ENCODE data around the gene SIPA1L2.

SIPA1L2 gene

DNA sequence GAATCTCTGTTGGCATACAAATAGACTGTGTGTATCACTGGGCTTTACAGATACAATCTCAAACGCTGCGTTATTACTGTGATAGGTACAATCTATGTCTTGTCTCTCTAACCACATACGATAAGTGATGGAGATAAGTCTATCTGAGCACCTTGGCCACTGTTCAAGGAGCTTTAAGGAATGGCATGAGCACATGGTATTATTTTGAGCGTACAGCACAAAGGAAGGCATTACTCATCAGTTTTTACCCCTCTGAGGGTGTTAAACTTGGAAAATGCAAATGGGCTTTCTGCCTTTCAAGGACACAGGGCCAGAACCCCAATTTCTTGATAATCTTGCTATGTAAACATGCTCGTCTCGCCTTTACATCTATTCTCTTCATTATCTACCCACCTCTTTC is 11.6 kb upstream of the SIPA1L2 start:
- DNase-seq, result no peak

DNA sequence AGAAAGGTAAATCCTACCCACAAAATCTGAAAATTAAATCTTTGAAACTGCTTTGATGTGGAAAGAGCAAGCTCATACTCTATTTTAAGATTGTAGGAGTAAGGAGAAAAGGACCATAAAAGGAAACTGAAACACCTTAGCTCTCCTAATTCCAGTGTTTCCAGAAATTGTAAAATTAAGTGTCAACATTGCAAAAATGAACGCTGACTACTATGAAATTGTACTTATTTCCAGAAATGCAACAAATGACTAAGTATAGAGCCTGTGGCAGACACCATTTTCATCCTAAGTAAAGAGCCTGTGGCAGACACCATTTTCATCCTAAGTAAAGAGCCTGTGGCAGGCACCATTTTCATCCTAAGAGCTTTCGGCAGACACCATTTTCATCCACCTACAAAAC is 6.9 kb upstream of the SIPA1L2 start:
- DNase-seq, result no peak

DNA sequence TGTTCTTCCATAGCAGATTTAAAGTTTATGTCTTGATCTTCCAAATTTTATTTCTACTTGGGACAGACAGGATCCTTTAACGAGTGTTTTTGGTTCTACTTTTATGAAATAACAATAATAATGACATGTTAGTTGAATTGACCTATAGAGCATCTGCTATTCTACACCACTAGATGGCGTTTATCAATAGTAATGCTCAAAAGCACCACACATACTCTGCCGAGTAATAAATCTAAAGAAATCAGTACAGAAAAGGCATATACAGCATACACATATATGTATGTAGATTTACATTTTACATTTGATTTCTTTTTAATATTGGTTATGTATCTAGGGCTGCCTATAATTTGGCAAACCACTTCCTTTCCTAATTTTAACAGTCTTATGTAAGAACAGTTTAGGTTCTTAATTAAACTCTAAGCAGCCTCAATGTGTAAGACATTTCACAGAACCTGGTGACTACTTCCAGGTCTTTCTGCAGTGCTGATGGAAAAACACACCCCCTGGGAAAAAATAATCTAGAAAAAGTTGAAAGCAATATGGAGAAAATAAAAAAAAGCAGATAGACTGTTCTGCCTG is 5.9 kb upstream of the SIPA1L2 start:
- peak; percentile 76 for DNase-seq

DNA sequence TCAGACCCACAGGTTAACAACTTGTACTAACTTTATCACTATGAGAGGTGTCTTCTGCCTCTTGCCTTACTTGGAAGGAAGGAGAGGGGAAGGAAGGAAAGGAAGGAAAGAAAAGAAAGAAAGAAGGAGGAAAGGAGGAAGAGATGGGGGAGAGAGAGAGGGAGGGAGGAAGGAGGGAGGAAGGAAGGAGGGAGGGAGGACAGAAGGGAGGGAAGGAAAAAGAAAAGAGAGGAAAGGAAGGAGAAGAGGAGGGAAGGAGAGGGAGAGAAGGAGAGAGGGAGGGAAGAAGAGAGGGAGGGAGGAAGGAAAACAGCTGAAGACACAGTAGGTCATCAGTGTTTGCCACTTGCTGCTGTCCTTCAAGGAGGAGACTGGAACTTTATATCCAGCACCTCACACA is 5.3 kb upstream of the SIPA1L2 start:
- no peak for DNase-seq

DNA sequence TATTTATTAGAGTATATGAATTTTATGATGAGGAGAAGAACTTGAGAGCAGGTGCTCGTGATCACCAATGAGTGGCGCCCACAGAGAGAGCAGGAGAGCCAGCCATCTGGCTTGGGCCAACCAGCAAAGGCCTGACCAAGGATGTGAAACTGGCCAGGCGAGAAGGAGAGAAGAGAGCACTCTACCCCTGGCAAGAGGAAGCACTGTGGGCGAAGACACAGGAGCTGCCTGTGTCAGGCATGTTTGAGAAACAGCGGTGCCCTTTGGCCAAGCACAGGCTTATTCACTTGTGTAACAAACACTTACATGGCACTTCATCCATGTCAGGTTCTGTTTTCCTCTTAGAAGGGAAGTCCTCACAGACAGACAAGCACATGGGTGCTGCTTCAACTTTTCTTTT is 4.2 kb upstream of the SIPA1L2 start:
- DNase-seq, result peak; percentile 90

DNA sequence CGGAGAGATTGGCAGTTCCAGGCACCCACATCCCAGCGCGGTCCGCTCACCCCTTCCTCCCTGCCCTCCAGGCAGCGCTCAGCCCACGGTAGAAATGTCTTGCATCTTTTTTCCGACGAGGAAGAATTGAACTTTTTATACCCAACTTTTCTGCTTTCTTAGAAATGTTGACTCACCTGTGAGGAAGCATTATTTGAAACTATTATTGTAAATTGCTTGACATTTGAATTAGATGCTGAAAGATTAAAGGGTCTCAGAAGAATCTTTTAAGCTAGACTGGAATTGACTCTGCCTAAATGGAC is 912 bp upstream of the SIPA1L2 start:
- no peak for DNase-seq

DNA sequence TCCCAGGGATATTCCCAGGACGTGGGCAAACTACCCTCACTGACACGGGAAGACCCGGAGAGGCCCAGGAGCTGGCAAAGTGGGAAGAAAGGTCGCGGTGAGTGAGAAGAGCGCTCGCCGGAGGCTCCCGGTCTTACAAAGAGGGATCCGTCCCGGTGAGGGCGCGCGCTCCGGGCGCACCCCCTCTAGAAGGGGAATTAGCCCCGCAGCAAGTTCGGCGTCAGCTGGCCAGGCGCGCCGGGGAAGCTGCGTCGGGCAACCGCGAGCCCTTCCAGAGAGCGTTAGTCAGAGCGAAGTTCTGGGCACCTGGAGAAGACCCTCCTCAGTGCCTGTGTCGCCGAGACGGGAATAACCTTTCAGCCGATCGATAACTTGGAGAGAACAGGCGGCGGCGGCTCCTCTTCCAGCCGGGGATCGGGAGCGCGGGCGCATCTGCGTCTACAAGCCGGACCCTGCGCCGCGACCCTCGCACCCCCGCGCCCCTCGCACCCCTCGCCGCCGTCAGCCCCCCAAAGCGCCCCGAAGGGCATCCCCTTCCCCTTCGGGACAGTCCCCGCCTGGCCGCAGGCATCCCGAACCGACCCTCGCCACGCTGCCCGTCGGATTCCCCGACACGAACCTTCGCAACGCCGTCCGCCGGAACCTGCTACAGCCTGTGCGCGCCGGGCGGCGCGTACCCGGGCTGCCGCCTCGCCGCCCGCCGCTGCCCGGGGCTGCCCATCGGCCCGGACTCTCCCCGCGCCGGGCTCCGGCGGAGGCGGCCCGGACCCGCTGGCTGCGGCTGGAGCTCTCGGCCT is 485 bp downstream of the SIPA1L2 start:
- DNase-seq, result peak; percentile 50

DNA sequence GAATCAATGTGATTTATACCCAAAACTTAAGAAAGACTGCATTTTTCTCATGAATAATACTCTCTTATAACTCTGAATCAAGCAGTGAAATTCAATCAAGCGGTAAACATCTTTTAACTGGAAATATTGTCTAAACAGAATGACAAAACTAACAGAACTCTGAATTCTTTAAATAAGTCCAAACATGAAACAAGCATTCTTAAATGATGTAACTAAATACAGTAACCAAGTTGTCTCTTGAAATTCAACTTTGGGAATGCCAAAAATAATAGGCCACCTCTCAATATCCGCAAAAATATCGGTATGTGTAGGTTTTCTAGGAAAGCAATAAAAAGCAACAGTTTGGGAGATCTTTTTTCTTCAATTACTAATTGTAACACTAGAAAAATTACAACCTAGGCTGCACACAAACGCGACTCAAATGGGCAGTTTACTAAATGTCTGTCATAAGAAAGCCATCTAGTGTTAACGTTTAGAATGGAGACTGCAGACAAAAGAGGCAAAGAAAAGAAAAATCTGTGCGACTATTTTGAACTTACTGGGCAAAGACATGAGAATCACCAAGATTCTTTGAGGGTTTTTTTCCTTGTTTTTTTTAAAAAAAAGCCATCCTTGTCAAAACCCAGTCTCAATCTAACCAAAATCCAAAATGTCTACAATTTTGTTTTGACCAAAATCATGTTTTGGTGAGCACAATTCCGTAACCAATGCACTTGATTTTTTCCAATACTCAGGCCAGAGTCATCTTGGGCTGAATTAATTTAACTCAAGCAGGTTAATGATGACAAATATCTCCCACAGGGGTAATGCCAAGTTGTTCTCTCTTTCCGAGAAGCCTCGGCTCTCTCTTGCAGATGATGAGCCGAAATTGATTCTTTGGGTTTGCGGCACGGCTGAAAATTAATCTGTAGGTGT is 1.3 kb downstream of the SIPA1L2 start:
- peak; percentile 25 for DNase-seq

DNA sequence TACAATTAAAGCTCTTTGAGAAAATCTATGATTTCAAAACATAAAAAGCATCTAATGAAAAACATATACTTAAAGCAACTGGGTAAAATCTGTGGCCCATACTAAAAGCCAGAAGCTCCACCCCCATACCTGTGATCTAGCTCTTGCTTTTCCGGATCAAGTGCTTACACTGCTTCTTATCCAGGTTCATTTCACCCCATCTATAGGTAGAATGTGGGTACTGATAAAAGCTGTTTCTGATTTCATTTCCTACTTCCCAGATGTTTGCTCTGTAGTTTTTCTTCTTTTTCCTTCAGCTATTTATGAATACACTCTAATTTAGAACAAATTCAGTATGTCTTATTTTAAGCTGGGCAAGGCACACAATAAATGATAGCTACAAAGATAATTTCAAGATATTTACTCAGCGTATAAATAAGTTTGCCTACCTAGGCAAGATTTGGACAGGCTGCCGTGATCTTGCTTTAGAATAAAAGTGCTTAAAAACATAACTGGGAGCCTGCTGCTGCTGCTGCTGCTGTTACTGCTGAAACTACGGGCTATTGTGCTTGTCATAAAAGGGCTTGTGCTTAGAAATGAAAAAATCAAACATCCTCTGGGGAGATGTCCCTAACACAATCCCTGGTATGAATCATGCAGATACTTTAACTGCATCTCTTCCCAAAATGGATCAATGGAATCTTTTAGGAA is 2.1 kb downstream of the SIPA1L2 start:
- peak; percentile 83 for DNase-seq

DNA sequence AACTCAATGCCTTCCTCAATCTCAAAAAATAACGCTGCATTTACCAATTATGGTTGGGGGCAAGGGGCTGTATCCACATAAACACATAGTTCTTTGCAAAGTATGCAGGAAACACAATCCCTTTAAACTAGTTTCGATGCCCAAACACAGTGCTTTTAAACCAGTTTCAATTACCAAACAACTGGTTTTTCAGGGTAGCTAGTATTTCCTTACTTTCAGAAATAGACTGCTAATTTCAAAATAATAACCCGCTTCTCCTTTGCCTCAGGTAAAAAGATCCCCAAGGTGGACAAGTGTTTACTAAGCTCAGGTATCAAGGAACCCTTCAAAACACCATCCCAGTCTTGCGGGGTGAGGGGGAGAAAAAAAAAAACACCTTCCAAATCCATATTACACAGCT is 2.8 kb downstream of the SIPA1L2 start:
- DNase-seq, result no peak

DNA sequence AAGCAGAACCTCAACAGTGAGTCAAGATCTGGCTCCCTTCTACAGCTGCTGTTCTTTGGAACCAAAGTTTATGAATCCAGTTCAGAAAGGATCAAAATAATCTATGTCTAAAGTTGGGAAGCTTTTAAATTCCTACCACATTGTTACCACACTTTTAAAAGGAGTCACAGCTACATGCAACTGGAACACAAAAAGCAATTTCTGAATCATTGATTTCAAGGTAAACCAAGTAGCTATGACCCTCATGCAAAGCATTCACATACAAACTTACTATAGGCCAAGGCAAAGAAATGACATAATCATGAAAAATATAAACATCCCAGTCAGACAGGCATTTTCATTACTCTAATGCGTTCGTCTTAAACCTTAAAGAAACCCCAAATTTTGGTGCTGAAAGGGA is 3.5 kb downstream of the SIPA1L2 start:
- no peak for DNase-seq

DNA sequence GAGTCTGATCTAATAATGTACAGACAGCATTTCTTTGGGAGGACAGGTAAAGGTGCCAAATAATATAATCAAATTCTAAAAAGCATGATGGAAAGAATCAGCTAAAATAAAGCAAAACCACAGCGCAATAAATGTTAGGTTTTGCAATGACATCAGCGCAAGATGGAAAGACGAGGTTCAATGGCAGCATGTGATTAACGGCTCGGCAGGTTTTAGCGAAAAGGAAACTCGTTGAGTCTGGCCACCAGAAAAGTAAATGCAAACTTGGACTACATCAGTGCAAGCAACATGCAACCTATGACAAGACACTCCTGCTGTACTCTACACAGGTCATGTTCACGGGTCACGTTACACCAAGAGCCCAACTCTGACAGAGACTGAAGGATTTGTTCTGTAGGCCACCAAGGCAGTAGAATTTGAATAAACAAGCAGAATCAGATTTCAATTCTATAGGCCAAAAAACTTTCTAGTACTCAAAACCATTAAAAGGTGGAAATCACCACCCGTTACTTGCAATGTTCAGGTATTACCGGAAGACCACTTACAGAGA is 4.5 kb downstream of the SIPA1L2 start:
- DNase-seq, result peak; percentile 61

DNA sequence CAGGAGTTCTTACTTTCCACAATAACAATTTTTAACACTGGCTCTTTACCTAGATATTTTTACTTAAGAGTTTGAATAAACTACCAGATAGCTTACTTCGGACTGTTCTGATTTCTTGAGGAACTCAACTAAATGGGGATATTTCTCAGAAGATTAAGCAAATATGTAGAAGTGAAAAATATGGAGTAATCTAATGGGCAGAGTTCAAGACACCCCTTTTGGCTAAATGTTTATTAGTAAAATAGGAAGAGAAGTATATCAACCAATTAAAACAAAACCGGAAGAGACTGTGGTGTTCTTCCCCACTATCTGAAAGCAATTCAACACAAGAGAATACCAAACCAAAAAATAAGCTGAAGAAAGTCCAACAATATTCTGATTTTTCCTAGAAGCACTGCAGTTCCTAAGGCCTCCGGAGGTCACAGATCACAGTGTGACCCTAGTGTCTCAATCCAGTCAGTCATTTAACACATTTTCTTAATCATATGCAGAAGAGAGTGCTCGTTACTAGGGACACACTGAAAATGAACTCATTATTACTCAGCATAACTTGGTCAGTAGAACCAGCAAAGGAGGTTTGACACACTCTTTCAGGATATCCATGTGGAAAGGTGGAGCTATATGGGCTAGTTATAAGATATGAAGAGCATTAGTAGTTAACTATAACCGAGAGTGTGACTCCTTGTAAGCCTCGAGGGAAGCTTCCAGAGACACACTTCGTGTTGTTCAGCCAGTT is 5.2 kb downstream of the SIPA1L2 start:
- no peak for DNase-seq

DNA sequence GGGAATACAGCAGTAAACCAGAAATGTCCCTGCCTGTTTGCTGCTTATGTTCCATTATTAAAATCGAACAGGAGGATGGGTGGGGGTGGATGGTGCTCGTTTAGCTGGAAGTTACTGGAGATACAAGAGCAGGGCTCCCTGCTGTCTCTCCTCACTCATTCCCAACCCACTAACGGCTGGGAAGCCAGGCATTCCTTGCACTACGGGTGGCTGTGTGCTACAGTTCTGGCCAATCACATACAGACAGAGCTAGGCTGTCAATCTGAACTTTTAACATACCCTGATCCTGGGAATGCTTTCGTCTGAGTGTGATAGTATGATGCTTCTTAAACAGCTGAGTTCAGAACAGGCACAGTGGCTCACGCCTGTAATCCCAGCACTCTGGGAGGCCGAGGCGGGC is 7.0 kb downstream of the SIPA1L2 start:
- no peak for DNase-seq

DNA sequence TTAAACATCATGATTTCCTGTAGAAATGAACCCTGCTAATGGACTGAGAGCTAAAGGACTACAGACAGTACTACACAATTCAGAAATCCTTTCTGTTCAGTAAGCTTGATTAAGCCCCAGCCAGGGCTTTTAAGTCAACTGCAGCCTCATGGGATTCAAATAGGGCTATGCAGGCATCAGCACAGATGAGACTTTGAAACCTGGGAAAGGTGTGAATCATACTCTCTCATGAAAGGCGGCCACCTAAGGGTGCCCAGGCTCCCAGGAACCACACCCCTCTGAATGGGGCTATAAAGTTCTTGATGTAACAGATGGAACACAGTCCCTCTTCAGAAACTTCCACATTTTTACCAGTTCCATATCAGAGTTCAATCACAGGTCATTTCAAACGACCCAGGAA is 7.6 kb downstream of the SIPA1L2 start:
- peak; percentile 54 for DNase-seq

DNA sequence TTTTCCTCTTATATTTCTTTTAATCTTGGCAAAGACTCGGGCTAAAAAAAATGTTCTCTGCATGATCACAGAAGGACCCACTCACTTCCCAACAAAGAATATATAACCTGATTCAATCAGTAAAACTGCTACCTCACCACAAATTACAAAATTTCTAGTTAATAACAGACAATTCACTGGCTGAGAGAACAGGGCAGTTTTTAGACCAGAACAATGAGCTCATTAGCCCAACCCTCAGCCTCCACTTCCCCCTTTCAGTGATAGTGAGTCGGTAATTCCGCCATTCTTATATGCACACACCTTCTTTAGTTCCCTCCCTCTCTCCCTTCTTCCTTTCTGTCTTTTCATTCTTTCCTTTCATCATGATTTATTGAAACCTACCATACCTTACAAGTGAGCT is 8.9 kb downstream of the SIPA1L2 start:
- no peak for DNase-seq

DNA sequence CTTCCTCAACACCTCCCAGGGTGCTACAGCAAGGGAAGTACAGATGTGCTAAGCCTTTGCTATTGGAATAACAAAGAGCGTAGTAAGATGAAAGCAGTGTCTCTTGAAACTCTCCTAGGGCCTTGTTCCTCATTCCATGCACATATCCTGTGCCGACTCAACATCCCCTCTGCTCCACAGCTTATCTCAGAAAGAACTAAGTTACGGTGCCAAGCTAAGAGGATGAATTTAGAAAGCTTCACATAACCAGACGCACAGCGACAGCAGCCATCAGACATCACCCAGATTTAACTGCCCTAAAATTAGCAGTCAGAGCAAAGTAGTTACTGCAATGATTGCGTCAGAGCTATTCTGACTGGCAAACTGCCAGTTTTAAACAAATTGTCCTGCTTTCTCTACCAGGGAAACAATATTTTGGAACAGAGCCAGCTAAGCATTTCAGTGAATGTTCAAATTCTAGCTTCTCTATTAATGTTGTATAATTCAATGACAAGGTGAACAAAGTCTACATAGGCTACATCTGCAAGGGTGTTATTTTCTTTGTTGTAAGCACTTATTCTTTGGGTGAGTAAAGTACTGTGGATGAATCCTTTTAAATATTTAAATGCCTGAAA is 9.5 kb downstream of the SIPA1L2 start:
- peak; percentile 85 for DNase-seq

DNA sequence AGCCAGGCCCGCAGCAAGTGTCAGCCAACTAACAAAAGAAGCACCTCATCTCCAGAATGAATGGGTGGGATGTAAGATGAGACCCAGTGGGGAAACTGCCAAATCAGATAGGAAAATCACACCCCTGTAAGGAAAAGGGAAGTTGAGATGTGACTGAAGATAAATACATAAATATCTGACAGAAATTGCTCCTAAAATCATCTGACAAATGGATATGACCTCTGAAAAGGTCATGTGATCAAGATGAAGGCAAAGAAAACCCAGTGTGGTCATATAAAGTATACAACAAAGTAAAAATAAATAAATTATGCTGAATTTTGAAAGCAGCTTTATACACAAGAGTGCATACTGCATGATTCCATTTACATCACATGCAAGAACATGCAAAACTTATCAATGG is 12.7 kb downstream of the SIPA1L2 start:
- no peak for DNase-seq

DNA sequence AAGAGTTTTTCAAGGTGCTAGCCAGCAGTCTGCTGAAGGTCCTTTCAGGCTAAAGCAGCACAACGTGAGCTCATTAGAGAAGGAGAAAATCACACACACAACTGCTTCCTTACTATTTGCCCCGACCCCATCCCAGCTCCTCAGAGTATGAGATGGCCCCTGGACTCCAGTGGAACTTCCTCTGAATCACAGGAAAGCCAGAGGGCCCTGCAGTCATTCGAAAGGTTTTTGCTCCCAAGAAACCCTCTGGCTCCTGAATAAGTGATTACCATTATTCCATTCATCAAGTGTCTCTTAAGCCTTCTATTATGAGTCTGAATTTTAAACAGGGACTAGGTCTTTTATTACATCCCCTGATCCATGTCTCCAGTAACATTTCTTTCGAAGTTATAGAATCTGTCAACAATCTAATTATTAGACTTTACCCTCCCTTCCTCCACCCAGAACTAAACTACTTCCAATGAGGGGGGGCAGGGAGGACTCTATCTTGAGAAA is 14.6 kb downstream of the SIPA1L2 start:
- no peak for DNase-seq

DNA sequence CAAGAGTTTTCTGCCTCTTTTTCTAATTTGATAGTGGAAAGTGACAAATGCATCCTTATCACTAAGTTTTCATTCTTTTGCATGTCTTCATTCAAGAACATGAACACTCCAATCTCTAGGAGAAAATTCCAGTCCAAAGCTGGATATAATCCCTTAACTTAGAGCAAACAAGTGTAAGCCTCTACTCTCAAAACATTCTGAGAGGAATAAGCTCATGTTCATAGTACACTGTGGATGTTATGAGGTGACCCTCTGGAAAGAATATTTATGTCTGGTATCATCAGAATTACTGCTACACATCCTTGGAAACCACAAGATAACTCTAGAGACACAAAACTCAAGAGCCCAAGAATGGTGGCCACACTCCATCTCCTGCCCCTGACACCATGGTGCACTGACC is 15.1 kb downstream of the SIPA1L2 start:
- no peak for DNase-seq

DNA sequence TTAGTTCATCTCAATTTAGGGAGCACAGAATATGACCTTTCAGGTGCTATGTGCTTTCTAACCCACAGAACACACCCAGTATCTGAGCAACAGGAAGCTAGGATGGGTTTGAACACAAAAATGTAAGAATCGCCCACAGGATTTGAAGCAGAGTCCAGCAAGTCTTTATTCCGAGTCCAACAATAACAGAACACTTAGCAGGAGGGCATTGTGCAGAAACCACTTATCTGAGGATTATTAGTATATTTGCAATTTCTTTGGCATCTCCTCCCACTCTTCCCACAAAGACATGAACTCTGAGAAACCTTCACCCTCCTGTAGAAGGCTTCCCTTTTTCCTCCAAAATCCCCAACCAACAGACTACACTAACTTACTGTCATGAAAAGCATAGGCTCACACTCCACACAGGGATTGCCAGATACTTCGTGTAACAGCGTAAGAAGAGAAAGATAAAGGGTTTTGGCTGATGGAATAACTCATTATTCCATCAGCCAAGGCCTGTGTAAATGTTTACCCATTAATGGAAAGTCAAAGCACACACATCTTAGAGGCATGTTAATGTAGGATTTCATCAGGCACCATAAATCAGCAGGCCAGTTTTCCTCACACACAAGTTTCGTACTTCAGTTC is 16.1 kb downstream of the SIPA1L2 start:
- peak; percentile 46 for DNase-seq

Measured in NCI-H510A treated with DMSO at 0.1 percent for 48 hours (cell line).